ENCODE results near the gene ZC2HC1C. TPM values are rescaled to one million over a fixed set of nuclear protein-coding genes. Genes with fewer than 3 reads are reported as not detected.

ZC2HC1C gene
- total RNA-seq, 1 donor from 2014 or later = 0.91 TPM

DNA sequence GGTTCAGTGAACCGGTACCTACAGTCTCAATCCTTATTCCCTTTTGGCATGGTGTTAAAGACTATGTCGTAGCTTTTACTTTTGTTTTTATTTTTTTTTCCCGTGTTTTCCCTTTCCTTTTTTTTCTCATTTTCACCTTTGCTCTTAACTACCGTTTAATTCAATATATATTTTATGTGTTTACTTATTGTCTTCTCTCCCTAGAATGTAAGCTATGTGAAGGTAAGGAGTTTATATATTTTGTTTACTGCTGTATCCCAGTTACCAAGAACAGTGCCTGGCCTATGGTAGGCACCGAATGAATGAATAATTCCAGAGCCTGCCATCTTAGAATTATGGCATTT, 17.9 kb upstream of the ZC2HC1C start:
- no peak for ATAC-seq (ENCODE audit: low read depth)
- intact Hi-C loops (cut with micrococcal nuclease) = loop anchor here (2.0 kb wide), 2 partner anchors 17 to 49 kb away; partner anchors contain the start of genes EIF2B2 and ZC2HC1C
- no peak for TF ChIP-seq CTCF (IDR thresholded peaks at IDR 0.05)
- Mint-ChIP-seq H3K4me3 (peak overlapping the region; percentile 92), H3K27ac (peak overlapping the region; percentile 83), H3K27me3 (no peaks in the 10 kb centered on the region), H3K4me1 (peaks cover 19% of the 10 kb centered on the region), H3K36me3 (ENCODE audit: low read depth) (peaks cover 9% of the 10 kb centered on the region), H3K9me3 (no peaks in the 10 kb centered on the region)
- POLR2A ChIA-PET = interaction anchor here (1.3 to 1.5 kb wide), 2 partner anchors 13 to 111 kb away, joined by 3 to 6 read pairs; partner anchors contain the start of gene ACYP1
- DNase-seq = no peak
- CTCF ChIA-PET = interaction anchor here (0.6 to 0.7 kb wide), 2 partner anchors 37 to 191 kb away, joined by 3 read pairs; no protein-coding TSS in a partner anchor

- ATAC-seq (ENCODE audit: low read depth) = no peak
- peaks cover 19% of the 10 kb centered on the region for H3K4me1 Mint-ChIP-seq
- H3K4me3 Mint-ChIP-seq = no peak overlapping the region
- H3K36me3 Mint-ChIP-seq (ENCODE audit: low read depth) = peaks cover 5% of the 10 kb centered on the region
- ChIA-PET POLR2A (no interaction called here), CTCF (no interaction called here)
- intact Hi-C loops (cut with micrococcal nuclease) = no loop called here
- no peak overlapping the region for H3K27ac Mint-ChIP-seq
- no peaks in the 10 kb centered on the region for H3K27me3 Mint-ChIP-seq
- no peak for TF ChIP-seq CTCF (IDR thresholded peaks at IDR 0.05)
- no peak for DNase-seq
- no peaks in the 10 kb centered on the region for H3K9me3 Mint-ChIP-seq
These were observed 15.8 kb upstream of the ZC2HC1C start for GRCh38 chr14:75053396-75054291.

DNA sequence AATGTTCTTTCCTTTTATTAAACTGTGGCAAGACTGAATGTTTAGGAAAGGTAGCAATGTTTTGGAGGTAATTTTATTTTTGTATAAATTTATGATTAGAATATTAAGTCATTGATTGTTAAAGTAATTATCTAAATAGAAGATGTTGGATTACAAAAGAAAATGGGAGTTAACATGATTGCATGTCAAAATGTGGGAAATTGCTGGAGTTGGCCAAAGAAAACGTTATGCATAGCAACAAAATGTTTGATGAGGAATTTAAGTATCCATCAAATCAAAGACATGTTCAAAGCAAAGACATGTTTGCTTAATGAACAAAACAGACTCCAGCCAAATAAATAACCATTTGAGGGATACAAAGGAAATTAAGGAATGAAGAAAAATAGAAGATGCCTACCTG, 15.0 kb upstream of the ZC2HC1C start:
- H3K9me3 Mint-ChIP-seq = no peaks in the 10 kb centered on the region
- no peak overlapping the region for H3K27ac Mint-ChIP-seq
- ATAC-seq (ENCODE audit: low read depth) (no peak), DNase-seq (no peak)
- H3K36me3 Mint-ChIP-seq (ENCODE audit: low read depth) = peaks cover 5% of the 10 kb centered on the region
- no peak overlapping the region for H3K4me3 Mint-ChIP-seq
- CTCF ChIA-PET = no interaction called here
- no peaks in the 10 kb centered on the region for H3K27me3 Mint-ChIP-seq
- intact Hi-C loops (cut with micrococcal nuclease) = no loop called here
- peaks cover 17% of the 10 kb centered on the region for H3K4me1 Mint-ChIP-seq
- no peak for TF ChIP-seq CTCF (IDR thresholded peaks at IDR 0.05)
- POLR2A ChIA-PET = no interaction called here

GRCh38 chr14:75059642-75060041, 9.8 kb upstream of the ZC2HC1C start:
- Mint-ChIP-seq H3K9me3 (no peaks in the 10 kb centered on the region), H3K4me1 (peaks cover 16% of the 10 kb centered on the region), H3K27ac (no peak overlapping the region), H3K36me3 (ENCODE audit: low read depth) (peaks cover 21% of the 10 kb centered on the region), H3K27me3 (no peaks in the 10 kb centered on the region), H3K4me3 (no peak overlapping the region)
- no peak for DNase-seq
- no peak for TF ChIP-seq CTCF (IDR thresholded peaks at IDR 0.05)
- no peak for ATAC-seq (ENCODE audit: low read depth)
- ChIA-PET CTCF (no interaction called here), POLR2A (no interaction called here)
- intact Hi-C loops (cut with micrococcal nuclease) = loop anchor here (5.0 to 10.0 kb wide), 2 partner anchors 297 to 345 kb away; partner anchors contain the start of genes AREL1, FCF1 and YLPM1

DNA sequence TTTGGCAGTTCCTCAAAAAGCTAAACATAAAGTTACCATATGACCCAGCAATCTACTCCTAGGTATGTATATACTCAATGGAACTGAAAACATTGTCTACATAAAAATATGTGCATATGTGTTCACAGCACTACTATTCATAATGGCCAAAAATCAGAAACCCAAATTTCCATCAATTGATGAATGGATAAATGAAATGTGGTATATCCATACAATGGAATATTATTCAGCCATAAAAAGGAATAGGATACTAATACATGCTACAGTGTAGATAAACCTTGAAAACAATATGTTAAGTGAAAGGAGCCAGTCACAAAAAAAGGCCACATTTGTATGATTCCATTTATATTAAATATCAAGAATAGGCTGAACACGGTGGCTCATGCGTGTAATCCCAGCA, 9.0 kb upstream of the ZC2HC1C start:
- CTCF ChIA-PET = no interaction called here
- intact Hi-C loops (cut with micrococcal nuclease) = loop anchor here (5.0 to 10.0 kb wide), 2 partner anchors 298 to 346 kb away; partner anchors contain the start of genes AREL1, FCF1 and YLPM1
- TF ChIP-seq CTCF (IDR thresholded peaks at IDR 0.05) = no peak
- POLR2A ChIA-PET = no interaction called here
- Mint-ChIP-seq H3K36me3 (ENCODE audit: low read depth) (peaks cover 21% of the 10 kb centered on the region), H3K4me1 (peaks cover 19% of the 10 kb centered on the region), H3K9me3 (no peaks in the 10 kb centered on the region), H3K27ac (no peak overlapping the region), H3K4me3 (no peak overlapping the region), H3K27me3 (no peaks in the 10 kb centered on the region)
- DNase-seq = no peak
- no peak for ATAC-seq (ENCODE audit: low read depth)
